Testis (tissue), 2 donors: ENCODE data around the gene CD80.

Source experiments
- CTCF ChIP-seq, 3 experiments: fragments of 450-650 bp in 2 of 3; fragments of 200-600 bp in 1 of 3; sonication (generic) in 1 of 3; IDR thresholded peaks; one replicate each; pipeline ENCODE4 v1.5.1; 2016 to 2019; ENCODE audit warnings: antibody characterized with exemption in 3 of 3, mild to moderate bottlenecking in 2 of 3, moderate library complexity in 1 of 3
- POLR2A ChIP-seq: fragments of 450-650 bp; IDR thresholded peaks from one replicate; pipeline ENCODE4 v1.6.1; 2017; ENCODE audit warnings: antibody characterized with exemption, mild to moderate bottlenecking, moderate library complexity

GRCh38 chr3:119550192-119550910, 9.1 kb downstream of the CD80 start:
- TF ChIP-seq CTCF (IDR thresholded peaks at IDR 0.05) (no peak), POLR2A (no peak)
